ENCODE results near the gene KCNB1. TPM values are rescaled to one million over a fixed set of nuclear protein-coding genes. Genes with fewer than 3 reads are reported as not detected.

The KCNB1 gene
- total and polyA plus RNA-seq, 2 of the 4 experiments (the other 2 are of a cell fraction), result 0.05 TPM; not detected in 1

DNA sequence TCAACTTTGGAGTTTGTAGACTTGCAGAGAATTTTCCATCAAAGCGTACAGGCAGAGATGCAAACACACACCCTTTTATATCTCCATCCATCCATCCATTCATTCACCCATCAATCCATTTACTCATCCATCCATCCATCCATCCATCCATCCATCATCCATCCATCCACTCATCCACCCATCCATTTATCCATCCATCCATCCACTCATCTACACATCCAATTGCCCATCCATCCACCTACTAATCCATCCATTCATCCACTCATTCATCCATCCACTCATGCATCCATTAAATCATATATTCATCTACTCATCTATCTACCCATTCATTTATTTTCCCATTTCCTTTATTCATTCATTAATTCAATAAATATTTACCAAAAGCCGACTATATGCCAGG lies 52.1 kb downstream of the KCNB1 start:
- no peak for ATAC-seq (ENCODE audit: low read depth)
- Histone ChIP-seq H3K9me3 (ENCODE audit: control insufficient read depth, insufficient read depth, low read length) (no peaks in the 10 kb centered on the region), H3K56ac (ENCODE audit: extremely low read depth, insufficient read depth, low read length) (no peak overlapping the region), H4K5ac (ENCODE audit: low read depth, low read length) (no peak overlapping the region), H3K18ac (ENCODE audit: low read depth, low read length) (no peak overlapping the region), H3K9ac (ENCODE audit: low read depth, low read length) (no peak overlapping the region), H4K91ac (ENCODE audit: insufficient read depth, low read depth, low read length) (no peak overlapping the region), H4K20me1 (ENCODE audit: insufficient read depth, low read length) (no peaks in the 10 kb centered on the region), H3K4me3 (ENCODE audit: insufficient read depth, low read depth, low read length) (no peak overlapping the region), H3K27ac (ENCODE audit: insufficient read depth, low read length) (no peak overlapping the region), H2BK5ac (ENCODE audit: low read depth, low read length, poor library complexity, severe bottlenecking) (no peak overlapping the region), H2AK9ac (replicated peaks; ENCODE audit: low read depth, low read length, poor library complexity) (no peak overlapping the region), H3K23ac (ENCODE audit: low read depth, low read length) (no peak overlapping the region), H3K4me1 (ENCODE audit: control insufficient read depth, insufficient read depth, low read length) (no peaks in the 10 kb centered on the region), H4K8ac (ENCODE audit: low read depth in 2 of 2, low read length in 2 of 2) (no peak overlapping the region), H2BK120ac (ENCODE audit: low read depth, low read length) (no peak overlapping the region), H3K9me1 (ENCODE audit: insufficient read depth, low read length) (no peaks in the 10 kb centered on the region), H3K79me1 (ENCODE audit: low read depth in 1 of 2, low read length in 2 of 2) (no peaks in the 10 kb centered on the region), H2BK20ac (ENCODE audit: low read depth, low read length) (no peak overlapping the region), H2AFZ (replicated peaks; ENCODE audit: low read length, poor library complexity) (no peak overlapping the region), H3K4me2 (ENCODE audit: low read depth, low read length) (no peak overlapping the region), H3K27me3 (ENCODE audit: control insufficient read depth, insufficient read depth, low read length) (peaks cover 43% of the 10 kb centered on the region), H3K4ac (ENCODE audit: low read depth, low read length) (no peak overlapping the region), H3K36me3 (ENCODE audit: control insufficient read depth, insufficient read depth, low read length) (no peaks in the 10 kb centered on the region), H2BK15ac (ENCODE audit: low read depth, low read length) (no peak overlapping the region), H3K14ac (replicated peaks; ENCODE audit: low read depth, low read length) (no peak overlapping the region), H2AK5ac (ENCODE audit: low read depth, low read length) (no peak overlapping the region)
- DNase-seq, result no peak
- WGBS, 2 experiments (ENCODE audit: extremely low coverage in 2 of 2, insufficient read length in 1 of 2), result no CpG with 5 or more reads among the region's 2 CpGs
- intact Hi-C loops (cut with micrococcal nuclease), result no loop called here
- BruUV-seq (replicated peaks), result no TSS peak
- dilution Hi-C loops (cut with HindIII; ENCODE audit: low sequenced_read_pairs, unreplicated experiment), result no loop called here
- CTCF ChIA-PET, result no interaction called here
- POLR2A ChIA-PET (ENCODE audit: unreplicated experiment), result no interaction called here
- in situ Hi-C loops (cut with MboI; ENCODE audit: low sequenced_read_pairs), result no loop called here
- TF ChIP-seq SMC3 (IDR thresholded peaks at IDR 0.05; ENCODE audit: low read depth, low read length) (no peak), POLR2A (IDR thresholded peaks at IDR 0.05; ENCODE audit: low read depth, low read length) (no peak), MXI1 (IDR thresholded peaks at IDR 0.05; ENCODE audit: borderline replicate concordance, low read depth, low read length) (no peak), RAD21 (IDR thresholded peaks at IDR 0.05; ENCODE audit: low read length) (no peak), MAZ (IDR thresholded peaks at IDR 0.05; ENCODE audit: borderline replicate concordance, low read depth, low read length) (no peak), RFX5 (IDR thresholded peaks at IDR 0.05; ENCODE audit: low read depth, low read length) (no peak), RCOR1 (IDR thresholded peaks at IDR 0.05; ENCODE audit: insufficient replicate concordance, low read length) (no peak), FOS (IDR thresholded peaks at IDR 0.05; ENCODE audit: low read depth, low read length) (no peak), CHD1 (IDR thresholded peaks at IDR 0.05; ENCODE audit: low read depth, low read length) (no peak), BHLHE40 (IDR thresholded peaks at IDR 0.05; ENCODE audit: low read depth, low read length) (no peak), NFE2L2 (IDR thresholded peaks at IDR 0.05; ENCODE audit: low read depth, low read length) (no peak), CEBPB (IDR thresholded peaks at IDR 0.05; ENCODE audit: low read depth, low read length) (no peak)
- TF ChIP-seq, protein P1, sequence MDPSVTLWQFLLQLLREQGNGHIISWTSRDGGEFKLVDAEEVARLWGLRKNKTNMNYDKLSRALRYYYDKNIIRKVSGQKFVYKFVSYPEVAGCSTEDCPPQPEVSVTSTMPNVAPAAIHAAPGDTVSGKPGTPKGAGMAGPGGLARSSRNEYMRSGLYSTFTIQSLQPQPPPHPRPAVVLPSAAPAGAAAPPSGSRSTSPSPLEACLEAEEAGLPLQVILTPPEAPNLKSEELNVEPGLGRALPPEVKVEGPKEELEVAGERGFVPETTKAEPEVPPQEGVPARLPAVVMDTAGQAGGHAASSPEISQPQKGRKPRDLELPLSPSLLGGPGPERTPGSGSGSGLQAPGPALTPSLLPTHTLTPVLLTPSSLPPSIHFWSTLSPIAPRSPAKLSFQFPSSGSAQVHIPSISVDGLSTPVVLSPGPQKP (IDR thresholded peaks at IDR 0.05; ENCODE audit: borderline replicate concordance, low read depth, low read length), result no peak
- TF ChIP-seq, protein P2, sequence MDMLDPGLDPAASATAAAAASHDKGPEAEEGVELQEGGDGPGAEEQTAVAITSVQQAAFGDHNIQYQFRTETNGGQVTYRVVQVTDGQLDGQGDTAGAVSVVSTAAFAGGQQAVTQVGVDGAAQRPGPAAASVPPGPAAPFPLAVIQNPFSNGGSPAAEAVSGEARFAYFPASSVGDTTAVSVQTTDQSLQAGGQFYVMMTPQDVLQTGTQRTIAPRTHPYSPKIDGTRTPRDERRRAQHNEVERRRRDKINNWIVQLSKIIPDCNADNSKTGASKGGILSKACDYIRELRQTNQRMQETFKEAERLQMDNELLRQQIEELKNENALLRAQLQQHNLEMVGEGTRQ (IDR thresholded peaks at IDR 0.05; ENCODE audit: low read depth, low read length), result no peak
- TF ChIP-seq, protein P3, sequence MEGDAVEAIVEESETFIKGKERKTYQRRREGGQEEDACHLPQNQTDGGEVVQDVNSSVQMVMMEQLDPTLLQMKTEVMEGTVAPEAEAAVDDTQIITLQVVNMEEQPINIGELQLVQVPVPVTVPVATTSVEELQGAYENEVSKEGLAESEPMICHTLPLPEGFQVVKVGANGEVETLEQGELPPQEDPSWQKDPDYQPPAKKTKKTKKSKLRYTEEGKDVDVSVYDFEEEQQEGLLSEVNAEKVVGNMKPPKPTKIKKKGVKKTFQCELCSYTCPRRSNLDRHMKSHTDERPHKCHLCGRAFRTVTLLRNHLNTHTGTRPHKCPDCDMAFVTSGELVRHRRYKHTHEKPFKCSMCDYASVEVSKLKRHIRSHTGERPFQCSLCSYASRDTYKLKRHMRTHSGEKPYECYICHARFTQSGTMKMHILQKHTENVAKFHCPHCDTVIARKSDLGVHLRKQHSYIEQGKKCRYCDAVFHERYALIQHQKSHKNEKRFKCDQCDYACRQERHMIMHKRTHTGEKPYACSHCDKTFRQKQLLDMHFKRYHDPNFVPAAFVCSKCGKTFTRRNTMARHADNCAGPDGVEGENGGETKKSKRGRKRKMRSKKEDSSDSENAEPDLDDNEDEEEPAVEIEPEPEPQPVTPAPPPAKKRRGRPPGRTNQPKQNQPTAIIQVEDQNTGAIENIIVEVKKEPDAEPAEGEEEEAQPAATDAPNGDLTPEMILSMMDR (conservative IDR thresholded peaks at IDR 0.05; ENCODE audit: low read depth, low read length), result no peak

Measured in IMR-90 (cell line).